Duodenal mucosa (tissue), 2 donors: ENCODE results near the gene SIX2.

Source experiments
- H3K27ac ChIP-seq: one replicate; pipeline ENCODE4 v1.7.0; 2013; ENCODE audit warnings: low read depth, low read length
- H3K27me3 ChIP-seq, 2 donors: one replicate each; pipeline ENCODE4 v1.7.0; 2013; ENCODE audit warnings: low read length in 2 of 2, control low read depth in 1 of 2; ENCODE audit not compliant: insufficient read depth in 2 of 2, control insufficient read depth in 1 of 2
- H3K36me3 ChIP-seq, 2 donors: one replicate each; pipeline ENCODE4 v1.7.0; 2013; ENCODE audit warnings: low read length in 2 of 2, control low read depth in 1 of 2; ENCODE audit not compliant: insufficient read depth in 2 of 2, control insufficient read depth in 1 of 2
- H3K4me1 ChIP-seq, 2 donors: one replicate each; pipeline ENCODE4 v1.7.0; 2013; ENCODE audit warnings: low read length in 2 of 2, control low read depth in 1 of 2; ENCODE audit not compliant: insufficient read depth in 2 of 2, control insufficient read depth in 1 of 2
- H3K4me3 ChIP-seq, 2 donors: one replicate each; pipeline ENCODE4 v1.7.0; 2013; ENCODE audit warnings: low read length in 2 of 2, low read depth in 1 of 2
- H3K9ac ChIP-seq, 2 donors: one replicate each; pipeline ENCODE4 v1.7.0; 2013; ENCODE audit warnings: low read length in 2 of 2, low read depth in 1 of 2
- H3K9me3 ChIP-seq, 2 donors: one replicate each; pipeline ENCODE4 v1.7.0; 2013; ENCODE audit warnings: low read length in 2 of 2, control low read depth in 1 of 2; ENCODE audit not compliant: control insufficient read depth in 1 of 2

The SIX2 gene

GRCh38 chr2:44989176-44989575, 20.1 kb downstream of the SIX2 start:
- H3K27ac ChIP-seq: no peak overlapping the region
- H3K9ac ChIP-seq: no peak overlapping the region
- no peaks in the 10 kb centered on the region for H3K36me3 ChIP-seq
- H3K4me1 ChIP-seq: no peaks in the 10 kb centered on the region
- peaks cover 4 to 7% of the 10 kb centered on the region in 2 donors for H3K9me3 ChIP-seq
- peaks cover 5 to 13% of the 10 kb centered on the region in 2 donors for H3K27me3 ChIP-seq
- H3K4me3 ChIP-seq: no peak overlapping the region

DNA sequence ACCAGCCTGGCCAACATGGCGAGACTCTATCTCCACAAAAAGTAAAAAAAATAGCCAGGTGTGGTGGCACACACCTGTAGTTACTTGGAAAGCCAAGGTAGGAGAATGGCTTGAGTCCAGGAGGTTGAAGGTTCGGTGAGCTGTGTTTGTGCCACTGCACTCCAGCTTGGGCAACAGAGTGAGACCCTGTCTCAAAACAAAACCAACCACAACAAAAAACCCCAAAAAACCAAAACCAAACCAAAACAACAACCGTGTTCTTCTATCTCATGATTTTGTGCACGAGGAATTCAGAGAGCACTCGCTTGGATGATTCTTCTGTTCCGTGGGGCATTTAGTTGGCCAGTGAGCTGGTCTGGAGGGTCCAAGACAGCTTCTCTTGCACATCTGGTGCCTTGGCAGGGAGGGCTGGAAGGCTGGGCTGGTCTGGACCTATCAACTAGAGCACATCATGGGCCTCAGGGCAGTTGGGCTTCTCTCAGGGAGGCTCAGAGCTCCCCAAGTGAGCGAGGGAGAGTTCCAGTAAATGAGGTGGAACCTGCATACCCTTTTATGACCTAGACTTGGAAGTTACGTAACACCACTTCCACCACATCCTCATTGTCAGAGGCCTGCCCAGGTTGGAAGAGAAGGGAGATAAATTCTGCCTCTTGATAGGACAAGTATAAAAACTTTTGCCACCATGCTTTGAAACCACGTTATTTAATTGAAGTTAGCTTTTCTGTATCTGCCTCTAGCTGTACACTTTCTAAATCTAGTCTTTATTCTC, 25.2 kb downstream of the SIX2 start:
- Histone ChIP-seq H3K4me1 (no peaks in the 10 kb centered on the region), H3K9ac (no peak overlapping the region), H3K9me3 (peaks cover 4 to 7% of the 10 kb centered on the region in 2 donors), H3K36me3 (no peaks in the 10 kb centered on the region), H3K27me3 (peaks cover 4 to 19% of the 10 kb centered on the region in 2 donors), H3K4me3 (no peak overlapping the region), H3K27ac (no peak overlapping the region)

DNA sequence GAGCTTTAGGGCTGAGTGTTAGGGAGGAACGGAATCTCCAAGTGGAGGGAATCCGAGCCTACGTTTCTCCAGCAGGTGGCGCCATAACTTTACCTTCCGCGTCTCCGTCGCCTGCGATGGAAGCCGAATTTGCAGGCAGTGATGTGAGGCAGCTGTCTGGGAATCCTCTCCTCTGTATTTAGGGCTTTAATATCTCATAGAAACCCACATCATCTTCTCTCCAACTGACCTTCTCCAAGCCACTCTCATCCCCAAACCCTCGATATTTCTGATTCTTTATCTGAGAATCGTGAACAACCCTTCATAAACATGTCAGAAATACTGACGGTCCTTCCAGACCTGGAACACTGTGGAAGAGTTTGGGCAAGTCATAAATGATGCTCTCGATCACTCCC, 27.5 kb downstream of the SIX2 start:
- Histone ChIP-seq H3K9me3 (no peaks in the 10 kb centered on the region), H3K4me3 (no peak overlapping the region), H3K27me3 (peaks cover 7 to 14% of the 10 kb centered on the region in 2 donors), H3K9ac (no peak overlapping the region), H3K4me1 (no peaks in the 10 kb centered on the region), H3K27ac (no peak overlapping the region), H3K36me3 (no peaks in the 10 kb centered on the region)

DNA sequence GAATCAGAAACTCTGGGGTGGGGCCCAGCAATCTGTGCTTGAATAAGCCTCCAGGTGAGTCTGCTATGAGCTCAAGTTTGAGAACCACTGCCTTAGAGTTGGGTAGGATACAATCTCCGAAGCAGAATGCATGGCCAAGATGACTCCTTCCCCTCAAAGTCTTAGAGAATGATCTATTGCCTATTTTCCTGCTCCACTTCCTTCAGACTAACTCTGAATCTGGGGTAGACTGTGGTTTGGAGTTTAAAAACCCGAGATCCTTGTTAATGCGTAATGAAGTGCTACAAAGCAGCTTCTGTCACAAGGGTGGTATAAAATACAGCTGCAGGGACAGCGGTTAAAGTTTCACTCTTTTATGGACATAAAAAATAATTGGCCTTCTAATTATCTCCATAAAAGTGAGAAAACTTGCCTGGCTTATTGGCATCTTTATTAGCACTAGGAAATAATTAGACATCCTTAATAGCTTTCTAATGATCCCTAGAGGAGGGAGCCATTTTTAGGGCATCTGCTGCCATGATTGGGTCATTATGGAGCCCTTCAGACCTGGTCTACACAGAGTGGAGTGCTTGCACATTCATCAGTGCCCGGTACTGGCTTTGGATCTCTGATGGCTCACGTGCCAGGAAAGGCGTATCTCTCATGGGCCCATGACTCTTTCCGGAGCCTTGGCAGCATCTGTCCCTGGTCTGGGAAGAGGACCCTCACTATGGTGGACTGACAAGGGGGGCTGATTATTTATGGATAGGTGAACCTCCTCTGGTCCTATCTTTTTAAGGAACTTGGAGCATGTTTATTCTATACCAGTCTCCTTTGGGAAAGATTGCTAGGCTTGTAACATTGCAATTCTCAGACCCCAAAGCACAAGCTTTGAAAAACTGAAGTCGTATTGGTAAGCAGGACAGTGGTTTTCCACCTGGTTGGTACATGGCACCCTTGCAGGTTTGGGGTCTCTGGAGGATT, 28.2 kb downstream of the SIX2 start:
- no peaks in the 10 kb centered on the region for H3K4me1 ChIP-seq
- H3K27ac ChIP-seq: no peak overlapping the region
- no peak overlapping the region for H3K9ac ChIP-seq
- no peaks in the 10 kb centered on the region for H3K36me3 ChIP-seq
- peaks cover 7 to 9% of the 10 kb centered on the region in 2 donors for H3K27me3 ChIP-seq
- H3K9me3 ChIP-seq: no peaks in the 10 kb centered on the region
- no peak overlapping the region for H3K4me3 ChIP-seq

DNA sequence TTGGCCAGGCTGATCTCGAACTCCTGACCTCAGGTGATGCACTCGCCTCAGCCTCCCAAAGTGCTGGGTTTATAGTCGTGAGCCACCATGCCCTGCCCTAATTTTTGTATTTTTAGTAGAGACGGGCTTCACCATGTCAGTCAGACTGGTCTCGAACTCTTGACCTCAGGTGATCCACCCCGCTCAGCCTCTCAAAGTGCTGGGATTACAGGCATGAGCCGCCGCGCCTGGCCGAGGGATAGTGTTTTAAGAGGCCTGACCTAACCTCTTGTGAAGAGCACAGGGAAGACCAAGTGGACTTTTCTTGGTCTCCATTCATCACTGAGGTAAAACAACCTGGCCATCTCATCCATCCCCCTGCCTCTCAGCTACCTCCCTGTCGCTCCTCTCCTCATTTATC, 29.7 kb downstream of the SIX2 start:
- no peaks in the 10 kb centered on the region for H3K9me3 ChIP-seq
- H3K36me3 ChIP-seq: no peaks in the 10 kb centered on the region
- peaks cover 7% of the 10 kb centered on the region in 2 donors for H3K27me3 ChIP-seq
- H3K9ac ChIP-seq: no peak overlapping the region
- H3K27ac ChIP-seq: no peak overlapping the region
- no peaks in the 10 kb centered on the region for H3K4me1 ChIP-seq
- H3K4me3 ChIP-seq: no peak overlapping the region

- H3K9ac ChIP-seq: no peak overlapping the region
- no peaks in the 10 kb centered on the region for H3K36me3 ChIP-seq
- H3K27me3 ChIP-seq: peaks cover 4 to 7% of the 10 kb centered on the region in 2 donors
- no peaks in the 10 kb centered on the region for H3K4me1 ChIP-seq
- no peak overlapping the region for H3K4me3 ChIP-seq
- no peak overlapping the region for H3K27ac ChIP-seq
- no peaks in the 10 kb centered on the region for H3K9me3 ChIP-seq
These were observed 33.4 kb downstream of the SIX2 start for GRCh38 chr2:44975571-44976450.

GRCh38 chr2:44974064-44974715, 35.1 kb downstream of the SIX2 start:
- Histone ChIP-seq H3K27me3 (peaks cover 4 to 5% of the 10 kb centered on the region in 2 donors), H3K4me1 (no peaks in the 10 kb centered on the region), H3K27ac (no peak overlapping the region), H3K36me3 (no peaks in the 10 kb centered on the region), H3K9me3 (no peaks in the 10 kb centered on the region), H3K9ac (no peak overlapping the region), H3K4me3 (no peak overlapping the region)

DNA sequence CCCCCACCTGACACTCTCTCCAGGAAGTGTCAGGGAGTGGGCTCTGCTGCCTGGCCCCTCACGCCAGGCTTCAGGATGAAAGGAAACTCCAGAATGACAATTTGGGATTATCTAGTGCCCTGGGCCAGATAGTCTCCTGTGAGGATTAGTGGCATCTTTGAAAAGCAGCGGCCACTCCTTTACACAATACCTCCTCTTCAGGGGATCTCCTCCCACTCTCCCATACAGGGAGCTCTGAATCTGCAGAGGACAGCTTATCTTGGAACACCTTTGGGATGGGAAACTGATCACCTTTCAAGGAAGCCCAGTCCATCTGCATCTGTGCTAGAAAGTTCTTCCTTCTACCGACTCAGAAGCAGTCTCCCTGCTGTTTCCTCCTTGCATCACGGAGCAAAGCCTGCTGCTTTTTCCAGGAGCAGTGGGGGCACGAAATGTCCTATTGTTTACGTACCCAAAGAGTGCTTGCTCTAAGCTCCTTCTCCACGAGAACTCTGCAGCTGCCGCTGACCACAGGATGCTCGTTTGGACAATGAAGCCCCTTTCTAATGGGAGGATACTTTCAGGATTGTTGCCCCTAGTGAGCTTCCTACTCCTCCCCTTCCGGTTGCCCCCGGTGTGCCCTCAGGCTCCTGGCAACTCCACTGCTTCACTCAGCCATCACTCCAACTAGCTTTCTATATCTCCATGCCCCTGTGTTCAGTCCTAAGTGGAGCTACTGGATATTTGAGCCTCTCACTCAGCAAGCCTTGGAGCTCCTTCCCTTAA, 36.3 kb downstream of the SIX2 start:
- no peak overlapping the region for H3K27ac ChIP-seq
- no peak overlapping the region for H3K4me3 ChIP-seq
- no peak overlapping the region for H3K9ac ChIP-seq
- no peaks in the 10 kb centered on the region for H3K36me3 ChIP-seq
- H3K4me1 ChIP-seq: no peaks in the 10 kb centered on the region
- H3K27me3 ChIP-seq: peaks cover 1 to 5% of the 10 kb centered on the region in 2 donors
- no peaks in the 10 kb centered on the region for H3K9me3 ChIP-seq
